ENCODE results near the gene PAX5.

The PAX5 gene

GRCh38 chr9:36793277-36793676 is 240.8 kb downstream of the PAX5 start:
- DNase-seq: no peak

- DNase-seq: no peak
Measured at GRCh38 chr9:36791222-36791950, 242.7 kb downstream of the PAX5 start.

GRCh38 chr9:36789886-36790285 is 244.2 kb downstream of the PAX5 start:
- no peak for DNase-seq

GRCh38 chr9:36788534-36788933 is 245.5 kb downstream of the PAX5 start:
- DNase-seq: no peak

- no peak for DNase-seq
Measured at GRCh38 chr9:36787709-36788108, 246.4 kb downstream of the PAX5 start.

All from NCI-H187 treated with DMSO at 0.1 percent for 48 hours (cell line).